Mucosa of stomach (tissue), 1 donor: Measurements from ENCODE around the gene SERHL2.
"Not testable (repeated sequence)": the region's sequence is repeated elsewhere in the genome, so short reads cannot be mapped to it uniquely, and the experiment has no call there.

Experiments
- H3K27me3 ChIP-seq: one replicate; pipeline ENCODE4 v1.7.0; 2013; ENCODE audit warnings: mild to moderate bottlenecking, low read length; ENCODE audit not compliant: control insufficient read depth, insufficient read depth
- H3K36me3 ChIP-seq: one replicate; pipeline ENCODE4 v1.7.0; 2013; ENCODE audit warnings: low read length; ENCODE audit not compliant: control insufficient read depth, insufficient read depth
- H3K4me1 ChIP-seq: one replicate; pipeline ENCODE4 v1.7.0; 2013; ENCODE audit warnings: mild to moderate bottlenecking, low read length; ENCODE audit not compliant: control insufficient read depth, insufficient read depth
- H3K4me3 ChIP-seq: one replicate; pipeline ENCODE4 v1.7.0; 2013; ENCODE audit warnings: low read length
- H3K9ac ChIP-seq: one replicate; pipeline ENCODE4 v1.7.0; 2013; ENCODE audit warnings: mild to moderate bottlenecking, low read length, moderate library complexity
- H3K9me3 ChIP-seq: one replicate; pipeline ENCODE4 v1.7.0; 2013; ENCODE audit warnings: mild to moderate bottlenecking, low read length, moderate library complexity; ENCODE audit not compliant: control insufficient read depth
- donor health status: Pancreatic carcinoma.

Gene SERHL2

DNA sequence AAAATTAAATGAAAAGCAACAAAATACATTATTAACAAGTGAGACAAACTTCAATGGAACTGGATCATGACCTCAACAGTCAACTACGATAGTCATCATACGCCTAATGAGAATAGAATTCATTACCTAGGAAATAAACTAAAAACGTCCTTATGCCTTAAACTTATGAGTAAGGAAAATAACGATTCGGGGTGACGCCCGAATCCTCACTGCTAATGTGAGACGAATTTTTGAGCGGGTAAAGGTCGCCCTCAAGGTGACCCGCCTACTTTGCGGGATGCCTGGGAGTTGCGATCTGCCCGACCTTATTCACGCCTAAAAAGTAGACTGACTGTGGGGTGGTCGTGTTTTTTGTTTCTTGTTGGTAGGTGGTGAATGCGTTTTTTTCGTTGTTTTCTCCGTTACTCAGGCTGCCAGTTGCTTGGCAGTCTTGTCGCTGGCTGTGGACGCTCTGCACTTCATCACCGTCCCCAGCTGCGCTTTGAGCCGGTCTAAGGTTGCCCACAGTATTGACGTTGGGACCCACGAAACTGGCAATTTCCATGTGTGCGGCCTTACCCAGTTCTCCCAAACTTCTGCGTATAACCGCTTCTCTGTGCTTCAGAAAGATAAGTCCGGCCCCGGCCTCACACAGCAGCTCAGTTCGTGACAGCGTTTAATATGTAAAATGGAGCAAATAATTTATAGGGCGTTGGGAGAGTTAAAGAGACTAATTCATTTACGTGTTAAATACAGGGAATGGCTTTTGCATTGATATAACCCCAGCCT lies 61.5 kb downstream of the SERHL2 start:
- Histone ChIP-seq H3K9ac (peak overlapping the region; percentile 94), H3K4me1 (peaks cover 46% of the 10 kb centered on the region), H3K27me3 (no peaks in the 10 kb centered on the region), H3K4me3 (no peak overlapping the region), H3K36me3 (no peaks in the 10 kb centered on the region), H3K9me3 (no peaks in the 10 kb centered on the region)

DNA sequence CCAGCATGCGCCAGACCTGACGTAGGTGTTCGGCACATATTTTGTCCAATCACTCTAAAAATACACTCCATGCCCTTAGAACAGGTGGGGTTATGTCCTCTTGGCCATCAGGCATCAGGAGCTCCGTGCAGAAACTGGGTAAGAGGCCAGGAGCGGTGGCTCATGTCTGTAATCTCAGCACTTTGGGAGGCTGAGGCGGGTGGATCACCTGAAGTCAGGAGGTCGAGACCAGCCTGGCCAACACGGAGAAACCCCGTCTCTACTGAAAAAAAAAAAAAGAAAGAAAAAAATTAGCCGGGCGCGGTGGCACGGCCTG lies 62.1 kb downstream of the SERHL2 start:
- not testable (repeated sequence) for H3K9me3 ChIP-seq, H3K27me3 ChIP-seq, H3K4me3 ChIP-seq, H3K36me3 ChIP-seq
- Histone ChIP-seq H3K4me1 (peaks cover 41% of the 10 kb centered on the region), H3K9ac (peak overlapping the region; percentile 94)

DNA sequence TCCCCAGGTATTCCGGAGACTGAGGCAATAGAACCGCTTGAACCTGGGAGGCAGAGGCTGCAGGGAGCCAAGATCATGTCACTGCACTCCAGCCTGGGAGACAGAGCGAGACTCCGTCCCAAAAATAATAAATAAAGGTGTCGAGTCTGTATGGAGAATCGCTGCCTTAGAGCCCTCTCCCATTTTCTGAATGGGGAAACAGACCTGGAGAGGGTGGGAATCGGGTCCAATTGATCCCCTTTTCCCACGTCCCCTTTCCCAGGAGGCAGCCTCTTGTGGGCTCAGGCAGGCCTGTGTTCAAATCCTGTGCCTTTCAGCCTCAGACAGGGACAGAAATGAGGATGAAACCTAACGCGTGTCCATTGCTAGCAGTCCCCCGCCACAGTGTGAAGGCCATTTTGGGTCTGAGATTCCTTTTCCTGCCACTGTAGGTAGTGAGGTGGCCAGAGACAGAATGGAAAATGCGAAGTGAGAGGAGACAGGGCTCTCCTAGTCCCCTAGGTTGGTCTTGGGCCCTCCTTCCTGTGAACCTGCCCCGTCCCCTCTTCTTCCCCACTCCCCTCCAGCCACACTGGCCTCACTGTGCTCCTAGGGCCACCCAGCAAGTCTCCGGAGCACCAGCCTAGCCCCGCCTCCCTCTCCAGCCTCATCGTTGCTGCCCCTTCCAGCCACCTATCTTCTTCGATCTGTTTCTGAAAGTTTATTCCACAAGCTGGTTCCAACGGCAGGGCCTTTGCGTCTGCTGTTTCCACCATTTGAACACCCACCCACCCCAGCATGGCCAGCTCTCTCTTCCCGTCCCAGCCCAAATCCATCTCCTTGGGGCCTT lies 63.6 kb downstream of the SERHL2 start:
- Histone ChIP-seq H3K36me3 (peaks cover 1% of the 10 kb centered on the region), H3K4me3 (no peak overlapping the region), H3K9me3 (no peaks in the 10 kb centered on the region), H3K4me1 (peaks cover 27% of the 10 kb centered on the region), H3K9ac (peak overlapping the region; percentile 25), H3K27me3 (no peaks in the 10 kb centered on the region)

DNA sequence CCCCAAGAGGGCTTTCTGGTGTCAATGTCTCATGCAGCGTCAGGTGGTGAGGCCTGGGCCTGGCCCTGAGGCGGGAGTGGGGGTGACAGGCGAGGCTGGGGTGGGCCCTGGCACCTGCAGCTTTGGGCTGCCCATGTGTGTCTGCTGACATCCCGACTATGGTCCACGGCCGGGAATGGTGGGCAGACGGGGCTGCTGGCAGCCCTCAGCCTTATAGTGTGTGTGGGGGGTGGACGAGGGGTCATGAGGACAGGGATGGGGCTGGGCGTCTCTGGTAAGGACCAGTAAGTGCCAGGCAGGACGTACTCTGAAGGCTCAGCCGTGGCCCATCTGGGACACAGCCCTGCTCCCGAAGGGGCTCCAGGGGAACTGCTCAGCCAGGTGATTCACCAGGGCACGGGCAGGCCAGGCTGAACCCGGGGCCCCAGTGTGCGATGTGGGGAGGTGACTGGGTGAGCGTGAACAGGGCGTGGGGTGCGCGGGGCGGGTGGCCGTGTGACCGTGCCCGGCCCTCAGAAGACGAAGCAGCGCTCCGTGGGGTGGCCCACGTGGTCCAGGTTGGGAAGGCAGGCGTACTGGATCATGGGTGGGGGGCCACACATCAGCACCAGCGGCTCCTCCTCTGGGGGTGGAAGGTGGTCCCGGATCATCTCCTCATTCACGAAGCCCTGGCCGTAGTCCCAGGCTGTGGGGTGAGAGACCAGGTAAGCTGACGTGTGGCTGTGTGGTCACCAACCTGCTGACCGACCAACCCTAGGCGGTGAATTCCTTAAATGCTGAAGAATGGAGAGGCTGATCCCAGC lies 65.7 kb downstream of the SERHL2 start:
- Histone ChIP-seq H3K4me3 (no peak overlapping the region), H3K4me1 (peaks cover 22% of the 10 kb centered on the region), H3K9me3 (no peaks in the 10 kb centered on the region), H3K27me3 (no peaks in the 10 kb centered on the region), H3K36me3 (peaks cover 7% of the 10 kb centered on the region), H3K9ac (no peak overlapping the region)

DNA sequence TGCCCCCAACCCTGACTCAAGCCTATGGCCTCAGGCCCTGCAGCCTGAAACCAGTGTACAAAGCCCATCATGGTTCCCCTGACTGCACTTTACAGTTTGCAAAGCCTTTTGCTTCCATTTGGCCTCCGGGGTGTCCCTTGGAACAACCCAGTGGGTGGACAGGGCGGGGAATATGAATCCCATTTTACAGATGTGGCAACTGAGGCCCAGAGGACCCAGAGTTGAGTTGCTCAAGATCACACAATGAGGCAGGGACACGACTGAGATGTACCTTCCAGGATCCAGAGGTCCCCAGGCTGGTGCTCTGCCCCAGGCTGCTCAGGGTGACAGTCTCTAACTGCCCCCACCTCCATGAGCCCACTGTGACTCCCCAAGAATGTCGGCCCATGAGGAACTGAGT lies 66.3 kb downstream of the SERHL2 start:
- no peak overlapping the region for H3K4me3 ChIP-seq
- H3K4me1 ChIP-seq, result peaks cover 22% of the 10 kb centered on the region
- no peak overlapping the region for H3K9ac ChIP-seq
- H3K36me3 ChIP-seq, result peaks cover 7% of the 10 kb centered on the region
- no peaks in the 10 kb centered on the region for H3K27me3 ChIP-seq
- H3K9me3 ChIP-seq, result no peaks in the 10 kb centered on the region

DNA sequence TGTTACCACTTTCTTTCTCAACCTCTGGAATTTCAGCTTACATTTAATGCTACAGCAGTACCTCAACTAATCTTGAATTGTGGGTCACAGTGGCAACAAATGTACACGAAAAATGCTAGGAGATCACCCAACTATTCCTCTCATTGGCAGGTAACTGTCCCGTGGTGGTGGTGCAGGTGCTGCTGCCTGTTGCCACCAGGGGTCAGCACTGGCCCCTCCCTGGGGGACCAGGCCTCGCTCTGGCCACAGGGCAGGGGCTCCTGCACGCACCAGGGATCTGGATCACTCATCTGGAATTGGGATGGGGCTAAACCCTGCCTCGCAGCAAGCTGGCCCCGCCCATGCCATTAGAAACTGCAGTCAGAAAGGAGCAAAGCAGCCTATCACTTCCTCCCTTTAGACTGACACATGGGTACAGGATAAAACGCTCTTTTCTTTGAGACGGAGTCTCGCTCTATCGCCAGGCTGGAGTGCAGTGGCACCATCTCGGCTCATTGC lies 67.8 kb downstream of the SERHL2 start:
- Histone ChIP-seq H3K36me3 (peaks cover 7% of the 10 kb centered on the region), H3K27me3 (no peaks in the 10 kb centered on the region), H3K4me3 (no peak overlapping the region), H3K9ac (no peak overlapping the region), H3K4me1 (peaks cover 13% of the 10 kb centered on the region), H3K9me3 (no peaks in the 10 kb centered on the region)

DNA sequence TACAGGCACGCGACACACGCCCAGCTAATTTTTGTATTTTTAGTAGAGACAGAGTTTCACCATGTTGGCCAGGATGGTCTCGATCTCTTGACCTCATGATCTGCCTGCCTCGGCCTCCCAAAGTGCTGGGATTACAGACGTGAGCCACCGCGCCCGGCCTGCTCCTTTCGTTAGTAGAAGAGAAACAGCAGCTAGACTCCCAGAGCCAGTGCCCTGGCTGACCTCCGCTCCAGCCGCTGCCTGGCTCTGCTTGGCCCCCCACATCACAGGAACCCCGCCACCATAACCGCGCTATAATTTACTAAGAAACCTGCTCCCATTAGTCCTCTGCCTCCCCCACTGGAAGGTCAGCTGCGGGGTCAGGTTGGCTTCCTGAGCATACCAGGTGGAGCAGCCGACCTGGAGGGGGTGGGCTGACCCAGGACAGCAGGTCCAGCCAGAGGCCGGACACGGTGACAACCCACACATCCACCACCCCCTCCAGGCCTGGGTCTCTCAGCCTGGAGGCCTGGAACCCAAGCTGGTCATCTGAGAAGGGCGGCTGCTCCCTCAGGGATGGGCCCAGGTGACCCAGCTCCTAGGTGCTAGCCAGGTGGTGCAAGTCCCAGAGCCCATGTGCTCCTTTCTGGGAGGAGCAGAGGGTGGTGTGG lies 68.4 kb downstream of the SERHL2 start:
- Histone ChIP-seq H3K4me1 (peaks cover 13% of the 10 kb centered on the region), H3K9ac (no peak overlapping the region), H3K27me3 (no peaks in the 10 kb centered on the region)

DNA sequence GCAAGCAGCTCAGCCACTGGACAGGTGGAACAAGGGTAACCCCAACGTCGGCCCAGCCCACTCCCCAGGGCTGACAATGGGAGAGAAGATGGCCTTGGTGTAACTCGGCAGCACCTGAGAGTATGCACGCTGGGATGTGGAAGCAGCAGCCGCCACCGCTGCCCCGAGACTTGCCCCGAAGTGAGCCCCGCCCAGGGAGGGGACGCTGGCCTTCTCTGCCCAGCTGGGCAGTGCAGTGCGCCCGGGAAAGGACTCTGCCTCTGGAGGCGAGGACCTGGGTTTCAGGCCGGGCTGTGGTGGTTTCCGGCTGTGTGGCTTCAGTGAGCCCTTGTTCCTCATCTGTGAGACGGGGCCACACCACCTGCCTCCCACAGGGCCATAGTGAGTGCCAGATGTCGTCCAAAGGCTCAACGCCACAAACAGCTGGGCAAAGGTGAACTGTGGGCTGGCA lies 69.6 kb downstream of the SERHL2 start:
- H3K9ac ChIP-seq, result no peak overlapping the region
- H3K4me3 ChIP-seq, result no peak overlapping the region
- H3K27me3 ChIP-seq, result no peaks in the 10 kb centered on the region
- H3K36me3 ChIP-seq, result peaks cover 14% of the 10 kb centered on the region
- H3K4me1 ChIP-seq, result peaks cover 6% of the 10 kb centered on the region
- H3K9me3 ChIP-seq, result no peaks in the 10 kb centered on the region

More for the DNA sequence above, 68.4 kb downstream of the SERHL2 start:
- Histone ChIP-seq H3K4me3 (no peak overlapping the region), H3K36me3 (peaks cover 13% of the 10 kb centered on the region), H3K9me3 (no peaks in the 10 kb centered on the region)
